Muscle layer of duodenum (tissue), 2 donors: ENCODE measurements around the gene LPP.

Source experiments
- H3K27ac ChIP-seq: one replicate; pipeline ENCODE4 v1.7.0; 2013; ENCODE audit warnings: mild to moderate bottlenecking, low read length
- H3K27me3 ChIP-seq: one replicate; pipeline ENCODE4 v1.7.0; 2013; ENCODE audit warnings: low read depth, mild to moderate bottlenecking, control low read depth, low read length
- H3K36me3 ChIP-seq, 2 donors: one replicate each; pipeline ENCODE4 v1.7.0; 2013; ENCODE audit warnings: low read length in 2 of 2, control low read depth in 1 of 2, mild to moderate bottlenecking in 1 of 2; ENCODE audit not compliant: insufficient read depth in 2 of 2, control insufficient read depth in 1 of 2
- H3K4me1 ChIP-seq, 2 donors: one replicate each; pipeline ENCODE4 v1.7.0; 2013; ENCODE audit warnings: low read length in 2 of 2, mild to moderate bottlenecking in 2 of 2, control low read depth in 1 of 2, moderate library complexity in 1 of 2; ENCODE audit not compliant: insufficient read depth in 2 of 2, control insufficient read depth in 1 of 2
- H3K4me3 ChIP-seq, 2 donors: one replicate each; pipeline ENCODE4 v1.7.0; 2013; ENCODE audit warnings: low read length in 2 of 2, low read depth in 1 of 2, mild to moderate bottlenecking in 1 of 2
- H3K9me3 ChIP-seq, 2 donors: one replicate each; pipeline ENCODE4 v1.7.0; 2013; ENCODE audit warnings: low read length in 2 of 2, control low read depth in 1 of 2, mild to moderate bottlenecking in 1 of 2; ENCODE audit not compliant: control insufficient read depth in 1 of 2
- donor health status: healthy.

The LPP gene

GRCh38 chr3:188870431-188870830 is 716.5 kb downstream of the LPP start:
- Histone ChIP-seq H3K9me3 (no peaks in the 10 kb centered on the region), H3K27ac (no peak overlapping the region), H3K36me3 (peaks cover 26 to 35% of the 10 kb centered on the region in 2 donors), H3K27me3 (no peaks in the 10 kb centered on the region), H3K4me3 (no peak overlapping the region), H3K4me1 (peaks cover 0 to 3% of the 10 kb centered on the region in 2 donors)

- Histone ChIP-seq H3K4me3 (no peak overlapping the region), H3K9me3 (no peaks in the 10 kb centered on the region), H3K27me3 (no peaks in the 10 kb centered on the region), H3K4me1 (no peaks in the 10 kb centered on the region), H3K27ac (no peak overlapping the region), H3K36me3 (peaks cover 32 to 36% of the 10 kb centered on the region in 2 donors)
Measured at GRCh38 chr3:188874576-188874975, 720.6 kb downstream of the LPP start.

GRCh38 chr3:188875413-188875812 is 721.5 kb downstream of the LPP start:
- H3K9me3 ChIP-seq = no peaks in the 10 kb centered on the region
- no peaks in the 10 kb centered on the region for H3K27me3 ChIP-seq
- H3K36me3 ChIP-seq = peaks cover 32 to 39% of the 10 kb centered on the region in 2 donors
- H3K4me1 ChIP-seq = no peaks in the 10 kb centered on the region
- H3K27ac ChIP-seq = no peak overlapping the region
- no peak overlapping the region for H3K4me3 ChIP-seq

GRCh38 chr3:188876370-188876769 is 722.4 kb downstream of the LPP start:
- H3K36me3 ChIP-seq = peaks cover 32 to 41% of the 10 kb centered on the region in 2 donors
- no peaks in the 10 kb centered on the region for H3K27me3 ChIP-seq
- H3K27ac ChIP-seq = no peak overlapping the region
- no peaks in the 10 kb centered on the region for H3K9me3 ChIP-seq
- no peak overlapping the region for H3K4me3 ChIP-seq
- H3K4me1 ChIP-seq = no peaks in the 10 kb centered on the region

- Histone ChIP-seq H3K4me1 (no peaks in the 10 kb centered on the region), H3K36me3 (peaks cover 32 to 41% of the 10 kb centered on the region in 2 donors), H3K27ac (no peak overlapping the region), H3K9me3 (no peaks in the 10 kb centered on the region), H3K27me3 (no peaks in the 10 kb centered on the region), H3K4me3 (no peak overlapping the region)
Measured at GRCh38 chr3:188877381-188877780, 723.4 kb downstream of the LPP start.

- H3K4me1 ChIP-seq = no peaks in the 10 kb centered on the region
- H3K4me3 ChIP-seq = no peak overlapping the region
- peaks cover 31 to 36% of the 10 kb centered on the region in 2 donors for H3K36me3 ChIP-seq
- no peaks in the 10 kb centered on the region for H3K9me3 ChIP-seq
- H3K27ac ChIP-seq = no peak overlapping the region
- H3K27me3 ChIP-seq = no peaks in the 10 kb centered on the region
Measured at GRCh38 chr3:188878076-188878475, 724.1 kb downstream of the LPP start.

- Histone ChIP-seq H3K4me1 (no peaks in the 10 kb centered on the region), H3K9me3 (no peaks in the 10 kb centered on the region), H3K4me3 (no peak overlapping the region), H3K36me3 (peaks cover 0 to 13% of the 10 kb centered on the region in 2 donors), H3K27me3 (no peaks in the 10 kb centered on the region), H3K27ac (no peak overlapping the region)
Measured at GRCh38 chr3:188881954-188882641, 728.1 kb downstream of the LPP start.

GRCh38 chr3:188884299-188885043 is 730.5 kb downstream of the LPP start:
- Histone ChIP-seq H3K4me1 (no peaks in the 10 kb centered on the region), H3K27me3 (no peaks in the 10 kb centered on the region), H3K9me3 (no peaks in the 10 kb centered on the region), H3K27ac (no peak overlapping the region), H3K4me3 (no peak overlapping the region), H3K36me3 (peaks cover 4 to 5% of the 10 kb centered on the region in 2 donors)

- Histone ChIP-seq H3K4me1 (no peaks in the 10 kb centered on the region), H3K27ac (no peak overlapping the region), H3K4me3 (no peak overlapping the region), H3K36me3 (peaks cover 0 to 17% of the 10 kb centered on the region in 2 donors), H3K9me3 (no peaks in the 10 kb centered on the region), H3K27me3 (no peaks in the 10 kb centered on the region)
Measured at GRCh38 chr3:188888321-188889053, 734.5 kb downstream of the LPP start.

- no peaks in the 10 kb centered on the region for H3K9me3 ChIP-seq
- H3K27me3 ChIP-seq = no peaks in the 10 kb centered on the region
- H3K36me3 ChIP-seq = peaks cover 0 to 17% of the 10 kb centered on the region in 2 donors
- no peaks in the 10 kb centered on the region for H3K4me1 ChIP-seq
- no peak overlapping the region for H3K4me3 ChIP-seq
- no peak overlapping the region for H3K27ac ChIP-seq
Measured at GRCh38 chr3:188889054-188889491, 735.1 kb downstream of the LPP start.

GRCh38 chr3:188890572-188891270 is 736.8 kb downstream of the LPP start:
- no peaks in the 10 kb centered on the region for H3K9me3 ChIP-seq
- H3K4me3 ChIP-seq = no peak overlapping the region
- no peaks in the 10 kb centered on the region for H3K27me3 ChIP-seq
- peaks cover 0 to 17% of the 10 kb centered on the region in 2 donors for H3K36me3 ChIP-seq
- H3K4me1 ChIP-seq = no peaks in the 10 kb centered on the region
- no peak overlapping the region for H3K27ac ChIP-seq
